ENCODE results near the gene RASSF4. TPM values are rescaled to one million over a fixed set of nuclear protein-coding genes. Genes with fewer than 3 reads are reported as not detected.

The RASSF4 gene
- total RNA-seq, 1 experiment from 2014 or later = 11.5 TPM

DNA sequence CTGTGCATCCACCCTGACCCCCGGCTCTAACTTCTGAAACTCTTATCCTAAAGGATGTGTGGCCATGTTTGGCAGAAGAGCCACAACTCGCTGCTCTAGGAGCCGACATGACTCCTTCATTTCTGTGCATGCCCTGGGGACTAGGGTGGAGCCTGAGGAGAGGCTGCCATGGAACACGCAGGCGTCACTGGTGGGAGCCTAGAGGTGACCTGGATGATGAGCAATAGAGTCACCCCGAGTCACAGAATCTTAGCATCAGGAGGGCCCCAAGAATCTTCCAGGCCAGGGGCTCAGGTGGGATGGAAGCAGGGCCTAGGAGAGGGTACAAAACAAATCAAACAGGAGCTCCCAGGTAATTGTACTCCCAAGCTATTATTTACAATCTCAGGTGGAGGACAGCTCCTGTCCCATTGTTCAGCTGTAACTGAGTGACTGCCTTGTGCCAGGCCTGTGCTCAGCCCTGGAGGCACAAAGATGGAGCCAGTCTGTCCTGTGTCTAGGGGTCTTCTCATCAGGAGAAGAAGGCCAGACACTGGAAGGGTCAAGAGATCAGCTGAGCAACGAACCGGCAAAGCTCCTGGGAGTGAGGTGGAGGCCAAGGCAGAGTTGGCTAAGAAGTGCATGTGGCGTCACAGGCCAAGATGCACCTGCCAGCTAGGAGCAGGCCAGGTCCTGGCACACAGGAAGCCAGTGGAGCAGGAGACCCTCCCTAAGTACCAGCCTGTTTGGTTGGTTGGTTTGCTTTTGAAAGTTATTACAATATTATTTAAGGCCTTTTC is 35.3 kb downstream of the RASSF4 start:
- H3K4me1 Mint-ChIP-seq = peaks cover 55 to 59% of the 10 kb centered on the region in 2 experiments
- H3K14ac ChIP-seq (ENCODE audit: insufficient read depth, low read length) = no peak overlapping the region; the same call in 1 of the 2 replicates
- no CpG with 5 or more reads among the region's 9 CpGs for WGBS (ENCODE audit: extremely low coverage, insufficient read length, low lambda C conversion rate)
- H3K79me1 ChIP-seq (ENCODE audit: insufficient read depth, low read depth, low read length, poor library complexity, severe bottlenecking) = no peaks in the 10 kb centered on the region
- no peak overlapping the region for H2BK20ac ChIP-seq (ENCODE audit: low read depth, low read length, poor library complexity, severe bottlenecking)
- H3K36me3 Mint-ChIP-seq (ENCODE audit: insufficient read depth in 1 of 3, low read depth in 3 of 3) = peaks cover 3 to 21% (median 5%) of the 10 kb centered on the region in 3 experiments; a peak in 5 of 7 replicates
- peaks cover 8% of the 10 kb centered on the region for H3K27me3 Mint-ChIP-seq (ENCODE audit: low read depth)
- no peak overlapping the region for H3K4ac ChIP-seq (ENCODE audit: low read depth, low read length)
- no peaks in the 10 kb centered on the region for H3K9me3 ChIP-seq (ENCODE audit: control insufficient read depth, low read depth, low read length)
- no peak overlapping the region for H3K23ac ChIP-seq (ENCODE audit: insufficient read length, low read depth, low read length)
- H2BK5ac ChIP-seq (ENCODE audit: insufficient read length, low read length) = no peak overlapping the region
- no peak overlapping the region for H2BK15ac ChIP-seq (ENCODE audit: low read depth, low read length)
- no peak overlapping the region for H4K8ac ChIP-seq (replicated peaks; ENCODE audit: insufficient read length, low read depth, low read length)
- H3K27me3 ChIP-seq (ENCODE audit: insufficient read depth, low read length) = no peaks in the 10 kb centered on the region
- peak overlapping the region in 1 of 3 experiments; percentile 61; a peak in 2 of 7 replicates for H3K27ac Mint-ChIP-seq
- H3K18ac ChIP-seq (ENCODE audit: insufficient read length, low read depth, low read length) = no peak overlapping the region
- H4K5ac ChIP-seq (ENCODE audit: insufficient read length, low read depth, low read length) = no peak overlapping the region
- peak overlapping the region; percentile 35 for H4K91ac ChIP-seq (ENCODE audit: insufficient read length, low read depth, low read length)
- no peak overlapping the region for H2BK12ac ChIP-seq (ENCODE audit: insufficient read length, low read depth, low read length)
- H2AFZ ChIP-seq (ENCODE audit: low read length) = no peak overlapping the region
- H3K23me2 ChIP-seq (ENCODE audit: insufficient read length, low read depth, low read length, poor library complexity, severe bottlenecking) = no peaks in the 10 kb centered on the region
- H3K4me2 ChIP-seq (ENCODE audit: insufficient read depth, insufficient read length, low read length) = no peak overlapping the region
- no peaks in the 10 kb centered on the region; the same call in none of the 2 replicates for H3K4me1 ChIP-seq (ENCODE audit: insufficient read depth, low read length)
- H3K4me3 Mint-ChIP-seq = no peak overlapping the region
- no peak overlapping the region for H3K9ac ChIP-seq (ENCODE audit: extremely low read depth, insufficient read length, low read length)
- DNase-seq = no peak
- TF ChIP-seq, protein P1, sequence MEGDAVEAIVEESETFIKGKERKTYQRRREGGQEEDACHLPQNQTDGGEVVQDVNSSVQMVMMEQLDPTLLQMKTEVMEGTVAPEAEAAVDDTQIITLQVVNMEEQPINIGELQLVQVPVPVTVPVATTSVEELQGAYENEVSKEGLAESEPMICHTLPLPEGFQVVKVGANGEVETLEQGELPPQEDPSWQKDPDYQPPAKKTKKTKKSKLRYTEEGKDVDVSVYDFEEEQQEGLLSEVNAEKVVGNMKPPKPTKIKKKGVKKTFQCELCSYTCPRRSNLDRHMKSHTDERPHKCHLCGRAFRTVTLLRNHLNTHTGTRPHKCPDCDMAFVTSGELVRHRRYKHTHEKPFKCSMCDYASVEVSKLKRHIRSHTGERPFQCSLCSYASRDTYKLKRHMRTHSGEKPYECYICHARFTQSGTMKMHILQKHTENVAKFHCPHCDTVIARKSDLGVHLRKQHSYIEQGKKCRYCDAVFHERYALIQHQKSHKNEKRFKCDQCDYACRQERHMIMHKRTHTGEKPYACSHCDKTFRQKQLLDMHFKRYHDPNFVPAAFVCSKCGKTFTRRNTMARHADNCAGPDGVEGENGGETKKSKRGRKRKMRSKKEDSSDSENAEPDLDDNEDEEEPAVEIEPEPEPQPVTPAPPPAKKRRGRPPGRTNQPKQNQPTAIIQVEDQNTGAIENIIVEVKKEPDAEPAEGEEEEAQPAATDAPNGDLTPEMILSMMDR (conservative IDR thresholded peaks at IDR 0.05) = no peak
- H3K56ac ChIP-seq (ENCODE audit: insufficient read length, low read depth, low read length) = no peak overlapping the region
- no peak overlapping the region for H2BK120ac ChIP-seq (ENCODE audit: low read depth, low read length, poor library complexity, severe bottlenecking)
- H3K27ac ChIP-seq (ENCODE audit: insufficient read length, low read depth, low read length) = no peak overlapping the region
- no peaks in the 10 kb centered on the region for H3K79me2 ChIP-seq (ENCODE audit: insufficient read depth, low read length)
- no peak overlapping the region for H3T11ph ChIP-seq (ENCODE audit: low read length)
- H3K9me3 Mint-ChIP-seq = peaks cover 0 to 3% of the 10 kb centered on the region in 2 experiments; a peak in 3 of 5 replicates
- no peak overlapping the region for H2AK5ac ChIP-seq (ENCODE audit: insufficient read length, low read length)
- no peaks in the 10 kb centered on the region for H4K20me1 ChIP-seq (ENCODE audit: control insufficient read depth, insufficient read depth, insufficient read length)
